ENCODE data around the gene TRAPPC2L. TPM values are rescaled to one million over a fixed set of nuclear protein-coding genes. Genes with fewer than 3 reads are reported as not detected.

The TRAPPC2L gene
- total and polyA plus RNA-seq, 2 experiments from 2014 or later, result 59.3 to 167 TPM

GRCh38 chr16:88833086-88833485, 23.8 kb upstream of the TRAPPC2L start (continued):
- no peak for TF ChIP-seq ZNF462 (CRISPR knock-in tag; IDR thresholded peaks at IDR 0.05)
- TF ChIP-seq ZNF331 (CRISPR knock-in tag; IDR thresholded peaks at IDR 0.05; ENCODE audit: low read depth), result no peak

GRCh38 chr16:88834670-88835069, 22.3 kb upstream of the TRAPPC2L start:
- H3K9me3 Mint-ChIP-seq, result no peaks in the 10 kb centered on the region
- no peaks in the 10 kb centered on the region for H3K9me2 ChIP-seq (ENCODE audit: insufficient read depth)
- no peaks in the 10 kb centered on the region for H3K36me3 ChIP-seq (ENCODE audit: insufficient read depth)
- H3K4me3 Mint-ChIP-seq, result no peak overlapping the region
- no peaks in the 10 kb centered on the region for H4K20me1 ChIP-seq (replicated peaks; ENCODE audit: insufficient read depth)
- no peak overlapping the region for H3K27ac ChIP-seq (ENCODE audit: low read depth)
- H3K27me3 Mint-ChIP-seq (ENCODE audit: insufficient read depth, low read depth, poor library complexity), result peaks cover 7% of the 10 kb centered on the region
- ATAC-seq (no peak), DNase-seq (ENCODE audit: low spot score) (no peak)
- peaks cover 4% of the 10 kb centered on the region; the same call in 2 of the 3 replicates for H3K36me3 Mint-ChIP-seq (ENCODE audit: low read depth)
- H3K4me1 Mint-ChIP-seq, result no peaks in the 10 kb centered on the region
- no peak overlapping the region for H2AFZ ChIP-seq
- no peak overlapping the region for H3K4me3 ChIP-seq
- H3K4me2 ChIP-seq, result no peak overlapping the region
- no peaks in the 10 kb centered on the region for H3K4me1 ChIP-seq (ENCODE audit: insufficient read depth)
- H3K27me3 ChIP-seq (ENCODE audit: insufficient read depth), result no peaks in the 10 kb centered on the region
- no peak overlapping the region for H3K27ac Mint-ChIP-seq
- H3F3A ChIP-seq (replicated peaks; ENCODE audit: low read depth), result no peaks in the 10 kb centered on the region
- H3K79me2 ChIP-seq (replicated peaks; ENCODE audit: insufficient read depth), result no peaks in the 10 kb centered on the region
- TF ChIP-seq CREB1 (CRISPR knock-in tag; IDR thresholded peaks at IDR 0.05; ENCODE audit: low read depth) (no peak), STAT1 (IDR thresholded peaks at IDR 0.05; ENCODE audit: unreplicated experiment) (no peak), EZH2phosphoT487 (IDR thresholded peaks at IDR 0.05; ENCODE audit: unreplicated experiment) (no peak), JUNB (IDR thresholded peaks at IDR 0.05; ENCODE audit: unreplicated experiment) (no peak), ETS1 (IDR thresholded peaks at IDR 0.05) (no peak), REST (IDR thresholded peaks at IDR 0.05; ENCODE audit: unreplicated experiment) (no peak), ZNF114 (CRISPR knock-in tag; IDR thresholded peaks at IDR 0.05) (no peak), ZNF331 (CRISPR knock-in tag; IDR thresholded peaks at IDR 0.05; ENCODE audit: low read depth) (no peak), POLR2AphosphoS5 (IDR thresholded peaks at IDR 0.05; ENCODE audit: low read depth) (no peak)
